ENCODE data around the gene CRIP1.

The CRIP1 gene

DNA sequence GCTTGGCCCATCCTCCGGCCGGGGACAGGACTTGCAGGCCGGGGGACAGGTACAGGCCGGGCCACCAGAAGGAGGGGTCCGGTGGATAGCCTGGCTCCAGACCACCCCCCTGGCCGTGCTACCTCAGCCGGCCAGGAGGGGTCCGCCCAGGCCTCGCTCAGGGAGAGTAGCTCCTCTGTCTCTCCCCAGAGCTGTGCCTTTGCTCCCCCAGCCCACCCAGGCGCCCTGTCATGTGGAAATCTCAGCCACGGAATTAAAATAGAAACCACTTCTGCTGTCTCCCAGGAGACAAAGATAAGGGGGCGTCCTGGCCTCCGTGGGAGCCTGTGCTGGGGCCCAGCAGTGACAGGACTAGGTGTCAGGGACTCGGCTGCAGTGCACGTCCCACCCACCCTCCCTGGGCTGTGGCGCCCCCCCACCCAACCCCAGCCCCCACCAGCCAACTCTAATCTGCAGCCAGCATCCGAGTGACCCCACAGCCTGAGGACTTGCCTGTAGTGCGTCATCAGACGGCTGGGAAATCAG is 15.3 kb upstream of the CRIP1 start:
- no peak for DNase-seq

DNA sequence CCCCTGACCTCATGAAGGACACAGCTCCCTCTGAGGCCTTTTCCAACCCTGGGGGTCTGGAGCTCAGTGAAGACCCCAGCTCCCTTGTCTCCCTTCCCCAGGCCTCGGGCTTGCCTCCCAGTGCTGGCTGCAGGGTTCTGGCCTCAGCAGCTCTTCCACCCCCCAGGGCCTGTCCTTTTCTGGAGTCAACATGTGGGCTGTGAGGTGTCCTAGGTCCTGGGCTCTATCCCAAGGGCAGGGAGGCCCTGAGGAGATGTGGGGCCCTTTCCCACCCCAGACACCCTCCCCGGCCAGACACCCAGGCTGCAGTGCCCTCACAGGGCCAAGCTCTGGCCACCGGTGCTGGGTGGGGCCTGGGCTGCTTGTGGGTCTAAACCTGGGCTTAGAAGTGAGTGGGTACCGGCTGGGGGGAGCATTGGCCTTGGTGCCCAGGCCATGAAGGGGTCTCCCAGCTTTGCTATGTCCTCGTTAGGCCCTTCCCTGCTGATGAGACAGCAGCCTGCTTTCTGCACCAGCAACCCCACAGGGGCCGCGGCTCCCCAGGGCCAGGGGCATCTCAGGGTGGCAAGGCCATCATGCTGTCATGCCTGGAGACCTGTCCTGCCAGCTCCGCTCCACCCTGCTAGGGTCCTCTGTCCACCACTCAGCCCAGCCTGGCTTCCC is 14.7 kb upstream of the CRIP1 start:
- DNase-seq: no peak

- DNase-seq: no peak
Observed at GRCh38 chr14:105472486-105472991, 14.1 kb upstream of the CRIP1 start.

DNA sequence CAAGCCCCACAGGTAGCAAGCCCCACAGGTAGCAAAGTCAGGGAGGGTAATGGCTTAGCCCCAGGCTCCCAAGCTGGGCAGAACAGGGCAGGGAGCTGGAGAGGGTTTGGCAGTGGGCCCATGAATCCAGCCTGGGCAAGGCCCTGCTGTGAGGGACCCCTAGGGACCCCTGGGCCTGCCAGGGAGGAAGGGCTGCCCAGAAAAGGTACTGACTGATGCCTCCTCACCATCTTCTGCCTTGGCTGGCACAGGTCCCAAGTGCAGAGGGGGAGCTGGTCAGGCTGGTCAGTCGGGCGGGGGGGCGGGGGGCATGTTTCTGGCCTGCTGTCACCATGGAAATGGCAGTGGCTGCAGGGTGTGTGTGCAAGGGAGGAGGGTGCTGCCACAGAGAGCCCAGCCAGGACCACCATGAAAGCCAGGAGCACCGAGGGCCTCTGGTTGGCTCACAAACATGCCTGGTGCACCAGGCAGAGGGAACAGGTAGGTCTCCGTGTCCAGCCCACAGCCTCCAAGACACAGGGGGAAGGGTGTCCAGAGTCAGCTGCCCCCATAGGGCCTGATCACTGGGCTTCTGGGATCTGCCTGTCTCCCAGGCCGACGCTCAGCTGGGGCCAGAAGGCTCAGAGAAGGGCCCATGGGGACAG is 13.5 kb upstream of the CRIP1 start:
- no peak for DNase-seq

DNA sequence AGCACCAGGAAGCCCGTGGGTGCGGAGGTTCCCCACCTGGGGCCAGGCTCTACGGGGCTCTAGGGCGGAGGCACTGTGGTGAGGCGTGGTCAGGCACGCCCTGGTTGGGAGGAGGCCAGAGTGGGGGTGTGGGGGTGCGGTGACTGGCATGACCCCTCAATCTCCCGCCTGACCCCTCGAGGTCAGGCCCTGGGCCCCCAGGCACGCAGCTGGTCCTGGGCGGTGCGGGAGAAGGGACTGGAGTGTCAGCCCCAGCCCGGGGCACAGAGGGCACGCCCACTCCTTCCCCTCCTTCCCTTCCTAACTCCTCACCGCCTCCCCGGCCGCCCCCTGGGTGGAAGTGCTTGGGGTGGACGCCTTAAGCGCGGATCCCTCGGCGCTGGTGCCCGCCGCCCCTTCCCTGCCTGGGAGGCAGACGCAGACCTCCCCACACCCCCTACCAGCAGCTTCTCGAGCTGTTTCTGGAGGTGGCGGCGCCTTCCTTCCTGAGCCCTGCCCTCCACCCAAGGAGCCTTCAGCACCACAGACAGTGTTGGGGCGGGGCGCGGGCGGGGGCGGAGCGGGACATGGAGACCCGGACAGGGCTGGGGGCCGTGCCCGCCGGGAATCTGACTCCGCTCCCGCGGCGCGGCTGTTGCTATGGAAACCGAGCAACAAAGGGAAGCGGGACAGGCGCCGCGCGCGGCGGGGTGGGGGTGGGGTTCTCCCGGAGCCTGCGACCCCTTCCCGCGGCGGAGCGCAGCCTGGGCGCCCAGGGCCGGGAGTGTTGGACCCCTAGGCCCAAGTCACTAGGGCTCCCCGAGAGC is 12.8 kb upstream of the CRIP1 start:
- peak; percentile 49 to 66 (median 49) for DNase-seq

- DNase-seq: peak in 2 of 3 donors; percentile 38 to 71
Observed at GRCh38 chr14:105474483-105475268, 12.0 kb upstream of the CRIP1 start, which contains the start of gene CRIP2. TSS of gene CRIP2 (plus strand) at chr14:105474821. CDS start at chr14:105474863, 42 bp downstream.

GRCh38 chr14:105475269-105476096 is 11.2 kb upstream of the CRIP1 start:
- no peak for DNase-seq

GRCh38 chr14:105476097-105476830 is 10.4 kb upstream of the CRIP1 start:
- DNase-seq: no peak

GRCh38 chr14:105476831-105477659 is 9.6 kb upstream of the CRIP1 start:
- DNase-seq: no peak

DNA sequence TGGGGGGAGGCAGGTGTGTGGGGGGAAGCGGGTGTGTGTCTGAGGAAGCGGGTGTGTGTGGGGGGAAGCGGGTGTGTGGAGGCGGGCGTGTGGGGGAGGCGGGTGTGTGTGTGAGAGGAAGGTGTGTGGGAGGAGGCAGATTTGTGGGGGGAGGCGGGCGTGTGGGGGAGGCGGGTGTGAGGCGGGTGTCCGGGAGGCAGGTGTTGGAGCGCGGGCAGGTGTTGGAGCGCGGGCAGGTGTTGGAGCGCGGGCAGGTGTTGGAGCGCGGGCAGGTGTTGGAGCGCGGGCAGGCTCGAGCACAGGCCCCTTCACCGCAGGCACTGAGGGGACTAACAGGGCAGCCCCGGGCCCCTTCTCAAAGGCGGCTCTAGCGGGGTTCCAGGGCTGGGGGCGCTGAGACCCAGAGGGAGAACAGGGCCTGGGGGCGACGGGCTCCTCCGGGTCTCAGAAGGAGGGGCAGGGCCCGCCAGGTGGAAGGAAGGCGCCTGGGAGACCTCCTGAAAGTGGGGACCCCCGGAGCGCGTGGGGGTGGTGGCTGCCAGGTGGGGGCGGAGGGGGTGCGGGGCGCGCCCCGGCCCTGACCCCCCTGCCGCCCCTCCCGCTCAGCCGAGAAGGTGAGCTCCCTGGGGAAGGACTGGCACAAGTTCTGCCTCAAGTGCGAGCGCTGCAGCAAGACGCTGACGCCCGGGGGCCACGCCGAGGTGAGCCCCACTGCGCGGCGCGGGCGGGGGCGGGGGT is 8.9 kb upstream of the CRIP1 start:
- DNase-seq: peak in 1 of 3 donors; percentile 24

DNA sequence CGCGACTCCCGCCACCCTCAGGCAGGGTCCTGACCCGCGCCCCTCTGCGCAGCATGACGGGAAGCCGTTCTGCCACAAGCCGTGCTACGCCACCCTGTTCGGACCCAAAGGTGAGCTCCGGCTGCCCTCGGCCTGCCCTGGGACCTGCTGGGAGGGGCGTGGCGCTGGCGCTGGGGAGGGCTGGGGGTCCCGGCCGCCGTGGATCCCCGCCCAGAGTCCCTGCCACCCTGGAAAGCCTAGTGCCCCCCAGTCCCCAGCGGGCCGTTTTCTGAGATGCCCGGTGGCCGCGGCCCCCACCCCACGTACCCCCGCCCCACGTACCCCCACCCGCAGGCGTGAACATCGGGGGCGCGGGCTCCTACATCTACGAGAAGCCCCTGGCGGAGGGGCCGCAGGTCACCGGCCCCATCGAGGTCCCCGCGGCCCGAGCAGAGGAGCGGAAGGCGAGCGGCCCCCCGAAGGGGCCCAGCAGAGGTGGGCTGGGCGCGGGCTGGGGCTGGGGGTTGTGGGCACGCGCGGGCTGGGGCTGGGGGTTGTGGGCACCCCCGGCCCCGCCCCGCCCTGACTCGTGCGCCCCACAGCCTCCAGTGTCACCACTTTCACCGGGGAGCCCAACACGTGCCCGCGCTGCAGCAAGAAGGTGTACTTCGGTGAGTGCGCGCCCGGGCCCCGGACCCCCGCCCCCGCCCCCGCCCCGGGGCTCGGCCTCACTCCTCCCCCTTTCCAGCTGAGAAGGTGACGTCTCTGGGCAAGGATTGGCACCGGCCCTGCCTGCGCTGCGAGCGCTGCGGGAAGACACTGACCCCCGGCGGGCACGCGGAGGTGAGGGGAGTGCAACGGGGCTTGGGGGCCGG is 8.1 kb upstream of the CRIP1 start:
- no peak for DNase-seq

GRCh38 chr14:105479431-105480158 is 7.1 kb upstream of the CRIP1 start:
- DNase-seq: no peak

DNA sequence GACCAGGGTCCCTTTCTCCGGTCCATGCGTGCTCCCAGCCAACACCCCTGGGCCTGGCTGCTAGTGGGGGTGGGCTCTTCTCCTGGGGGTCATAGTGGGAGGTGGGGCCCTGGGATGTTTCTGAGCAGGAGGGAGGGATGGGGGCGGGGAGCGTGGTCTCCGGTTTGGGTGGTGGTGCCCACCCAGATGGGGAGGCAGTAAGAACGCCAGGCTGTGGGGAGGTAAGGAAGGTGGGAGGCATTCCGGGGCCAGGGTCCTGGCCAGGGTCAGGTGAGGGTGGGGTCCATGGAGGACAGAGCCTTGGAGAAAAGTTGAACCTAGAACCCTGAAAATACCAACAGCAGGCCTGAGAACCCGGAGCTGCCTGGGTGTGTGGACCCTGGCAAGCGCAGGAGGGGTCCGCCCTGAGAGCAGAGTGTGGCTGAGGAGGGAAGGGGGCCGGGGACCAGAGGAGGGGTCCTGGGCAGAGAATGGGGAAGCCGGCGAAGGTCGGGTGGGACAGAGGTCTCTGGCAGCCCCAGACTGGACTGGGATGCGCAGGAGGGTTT is 6.4 kb upstream of the CRIP1 start:
- no peak for DNase-seq

DNA sequence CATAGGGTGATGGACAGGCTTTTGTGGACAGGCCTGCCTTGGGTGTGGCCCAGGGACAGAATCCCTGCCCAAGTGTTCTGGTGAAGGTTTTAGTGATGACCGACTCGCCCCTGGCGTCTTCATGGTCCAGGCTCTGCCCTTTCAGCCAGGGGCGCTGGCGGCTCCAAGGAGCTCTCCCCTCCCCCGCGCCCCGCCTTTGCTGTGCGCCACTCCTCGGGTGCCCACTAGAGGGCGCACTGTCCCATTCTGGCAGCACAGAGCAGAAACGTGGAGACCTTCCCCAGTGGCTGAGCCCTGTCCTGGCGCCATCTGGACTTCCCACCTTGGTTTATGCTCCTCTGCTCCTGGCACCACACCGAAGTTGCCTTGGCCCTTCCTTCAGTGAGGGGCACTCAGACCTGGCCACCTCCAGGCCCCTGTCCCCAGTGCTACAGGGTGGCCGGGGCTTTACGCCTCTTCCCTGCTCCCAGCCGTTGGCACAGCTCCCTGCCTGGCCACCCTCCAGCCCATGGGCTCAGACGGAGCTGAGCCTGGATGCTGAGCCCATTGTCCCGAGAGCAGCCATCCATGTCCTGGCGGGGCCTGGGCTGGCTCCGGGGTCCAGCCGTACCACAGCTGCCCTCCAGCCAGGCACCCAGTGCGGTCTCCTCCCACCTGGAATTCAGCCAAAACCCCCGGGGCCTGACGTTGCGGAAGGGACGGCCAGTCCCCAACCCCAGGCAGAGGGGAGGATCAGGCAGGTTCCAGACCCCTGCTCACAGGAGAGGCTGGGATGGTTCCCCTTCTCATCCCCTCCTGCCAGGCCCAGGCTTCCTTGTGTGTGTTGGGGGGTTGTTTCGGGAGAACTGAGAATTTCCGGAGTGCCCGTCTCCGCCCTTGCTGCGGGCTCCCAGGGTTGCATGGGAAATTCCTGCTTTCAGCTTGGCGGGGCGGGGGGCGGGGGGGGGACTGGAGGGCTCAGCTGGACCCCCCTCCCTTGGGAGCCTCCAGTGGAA is 5.6 kb upstream of the CRIP1 start:
- peak; percentile 82 to 90 (median 86) for DNase-seq

DNA sequence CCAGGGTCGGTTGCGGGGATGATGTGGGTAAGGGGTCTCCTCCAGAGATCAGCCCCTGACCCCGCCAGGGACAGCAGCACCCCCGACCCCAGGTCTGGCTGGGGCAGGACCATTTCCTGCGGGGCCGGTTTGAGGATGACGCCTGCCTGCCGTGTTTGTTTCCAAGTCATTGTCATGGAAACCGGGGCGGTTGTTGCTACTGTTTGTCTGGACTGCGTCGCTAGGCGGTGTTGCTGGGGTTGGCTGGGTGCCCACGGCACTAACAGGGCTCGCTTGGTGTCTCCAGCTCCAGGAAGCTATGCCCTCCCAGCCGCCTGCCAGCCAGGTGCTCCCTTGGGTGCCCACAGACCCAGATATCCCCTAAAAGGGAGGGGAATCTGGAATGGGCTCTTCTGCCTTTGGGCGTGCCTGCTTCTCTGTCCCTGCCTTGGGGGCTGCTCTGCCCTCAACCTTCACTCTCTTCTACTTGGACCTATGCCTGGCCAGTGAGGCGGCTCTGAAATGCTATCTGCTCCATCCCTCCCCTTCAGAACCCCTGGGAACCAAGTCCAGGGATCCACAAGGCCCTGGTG is 4.7 kb upstream of the CRIP1 start:
- DNase-seq: peak; percentile 94 to 95 (median 95)

All from suppressor macrophage treated with lipopolysaccharide for 1 hour (primary cell).